Measurements from ENCODE around the gene IL22RA2. TPM values are rescaled to one million over a fixed set of nuclear protein-coding genes. Genes with fewer than 3 reads are reported as not detected.

The IL22RA2 gene
- total RNA-seq, 1 donor from 2014 or later = not detected

- peak; percentile 53 for ATAC-seq
Observed at GRCh38 chr6:137097526-137097925, 75.9 kb downstream of the IL22RA2 start.

DNA sequence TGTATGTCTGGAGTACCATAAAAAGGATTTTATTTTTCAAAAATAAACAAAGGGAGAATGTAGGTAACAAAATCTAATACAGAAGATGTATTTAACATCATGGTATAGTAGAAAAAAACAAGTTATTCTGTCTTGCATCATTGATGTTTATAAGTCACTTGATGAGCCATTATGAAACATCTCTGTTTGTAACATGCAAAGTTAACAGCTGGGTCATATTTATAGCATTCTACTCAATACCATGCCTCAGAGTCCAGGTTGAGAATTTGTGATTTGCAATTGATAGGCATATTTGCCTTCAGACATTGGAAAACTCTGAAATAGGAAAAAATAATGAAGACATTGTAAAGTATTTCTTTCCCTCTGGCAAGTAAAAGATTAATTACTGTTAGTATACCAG lies 76.4 kb downstream of the IL22RA2 start:
- no peak for DNase-seq (ENCODE audit: low spot score)
- no peak for ATAC-seq

More at GRCh38 chr6:137097526-137097925, 75.9 kb downstream of the IL22RA2 start:
- no peak for DNase-seq (ENCODE audit: low spot score)

DNA sequence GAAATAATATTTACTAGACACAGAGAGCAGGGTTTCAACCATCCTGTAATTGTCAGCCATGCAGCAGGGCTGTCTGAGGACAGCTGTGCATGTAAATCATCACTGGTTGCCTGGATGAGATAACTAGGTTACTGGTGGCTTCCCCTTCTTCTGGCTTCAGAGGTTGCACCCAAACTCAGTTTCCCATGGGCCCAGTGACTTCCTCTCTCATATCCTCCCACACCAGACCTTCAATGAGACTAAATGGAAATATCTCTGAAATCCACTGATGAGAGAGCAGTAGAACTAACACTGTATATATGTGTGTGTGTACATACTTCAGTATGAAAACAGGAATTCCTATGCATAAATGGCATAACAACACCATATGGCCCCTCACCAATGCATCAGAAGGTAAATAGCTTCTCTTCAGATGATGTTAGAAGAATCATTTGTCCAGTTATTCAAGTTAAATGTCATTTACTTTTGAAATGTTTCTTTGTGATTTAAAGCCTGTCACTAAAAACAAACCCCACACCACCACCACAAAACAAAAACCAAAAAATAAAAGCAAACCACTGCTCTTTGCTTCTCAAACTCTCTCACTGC lies 77.7 kb downstream of the IL22RA2 start:
- ATAC-seq (no peak), DNase-seq (ENCODE audit: low spot score) (no peak)

- no peak for ATAC-seq
- no peak for DNase-seq (ENCODE audit: low spot score)
Observed at GRCh38 chr6:137095093-137095492, 78.4 kb downstream of the IL22RA2 start.

DNA sequence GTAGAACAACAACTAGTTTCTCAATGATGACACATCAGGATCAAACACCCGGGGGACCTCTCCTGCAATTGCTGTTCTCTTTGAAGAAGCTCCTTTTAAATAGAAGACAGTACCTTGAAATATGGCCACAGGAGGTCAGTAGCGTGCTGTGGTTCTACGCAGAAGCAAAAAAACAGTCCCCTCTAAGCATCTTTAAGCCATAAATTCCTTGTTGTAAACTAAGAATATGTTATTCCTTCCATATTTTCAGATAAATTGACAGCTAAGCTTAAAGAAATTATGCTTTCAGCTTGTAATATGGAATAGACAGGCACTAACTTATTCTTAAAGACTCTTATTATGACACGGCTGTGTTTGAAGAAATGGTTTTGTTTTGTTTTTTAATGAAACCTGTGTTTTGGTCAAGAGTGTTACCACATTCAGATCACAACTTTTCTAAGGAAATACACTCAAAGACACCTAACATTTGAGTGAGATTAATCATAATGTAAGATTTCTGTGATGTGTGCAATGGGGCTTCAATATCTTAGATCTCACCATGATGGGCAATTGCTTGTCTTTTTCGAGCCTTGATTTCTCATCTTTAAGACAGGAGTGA lies 78.9 kb downstream of the IL22RA2 start:
- DNase-seq (ENCODE audit: low spot score) (no peak), ATAC-seq (peak; percentile 87)

Other genes with a start within 250 kb of the IL22RA2 start
- gene IL20RA, start 128.7 kb downstream of the IL22RA2 start, total RNA-seq = 0.60 TPM
- 23.0 TPM for gene IFNGR1, start 45.7 kb upstream of the IL22RA2 start, total RNA-seq

Data from left lobe of liver (tissue), 2 donors.